ENCODE data around the gene APCDD1L. TPM values are rescaled to one million over a fixed set of nuclear protein-coding genes. Genes with fewer than 3 reads are reported as not detected.

APCDD1L gene
- total RNA-seq, 2 experiments from 2014 or later: not detected

GRCh38 chr20:58469616-58470015 lies 45.6 kb downstream of the APCDD1L start:
- no peak overlapping the region for H3K27ac Mint-ChIP-seq
- no peaks in the 10 kb centered on the region for H3K36me3 Mint-ChIP-seq (ENCODE audit: low read depth)
- H3K4me3 Mint-ChIP-seq: no peak overlapping the region
- CTCF ChIA-PET: no interaction called here
- POLR2A ChIA-PET: interaction anchor here (0.7 kb wide), 1 partner anchor 1127 kb away, joined by 3 read pairs; no protein-coding TSS in a partner anchor
- H3K9me3 Mint-ChIP-seq: no peaks in the 10 kb centered on the region
- ATAC-seq (no peak), DNase-seq (no peak)
- no peaks in the 10 kb centered on the region for H3K4me1 Mint-ChIP-seq (ENCODE audit: low read depth)
- intact Hi-C loops (cut with micrococcal nuclease): no loop called here
- H3K27me3 Mint-ChIP-seq: no peaks in the 10 kb centered on the region
- no peak for TF ChIP-seq CTCF (IDR thresholded peaks at IDR 0.05)

GRCh38 chr20:58467572-58468527 lies 47.3 kb downstream of the APCDD1L start:
- DNase-seq (no peak), ATAC-seq (no peak)
- CTCF ChIA-PET: no interaction called here
- no peaks in the 10 kb centered on the region for H3K27me3 Mint-ChIP-seq
- POLR2A ChIA-PET: interaction anchor here (0.7 kb wide), 1 partner anchor 98 kb away, joined by 3 read pairs; no protein-coding TSS in a partner anchor
- H3K4me1 Mint-ChIP-seq (ENCODE audit: low read depth): no peaks in the 10 kb centered on the region
- no peak for TF ChIP-seq CTCF (IDR thresholded peaks at IDR 0.05)
- H3K36me3 Mint-ChIP-seq (ENCODE audit: low read depth): no peaks in the 10 kb centered on the region
- no peak overlapping the region for H3K4me3 Mint-ChIP-seq
- H3K9me3 Mint-ChIP-seq: no peaks in the 10 kb centered on the region
- intact Hi-C loops (cut with micrococcal nuclease): no loop called here
- H3K27ac Mint-ChIP-seq: no peak overlapping the region

- intact Hi-C loops (cut with micrococcal nuclease): no loop called here
- no peaks in the 10 kb centered on the region for H3K27me3 Mint-ChIP-seq
- no peaks in the 10 kb centered on the region for H3K4me1 Mint-ChIP-seq (ENCODE audit: low read depth)
- POLR2A ChIA-PET: no interaction called here
- H3K27ac Mint-ChIP-seq: no peak overlapping the region
- ATAC-seq (no peak), DNase-seq (no peak)
- no peaks in the 10 kb centered on the region for H3K36me3 Mint-ChIP-seq (ENCODE audit: low read depth)
- no peak for TF ChIP-seq CTCF (IDR thresholded peaks at IDR 0.05)
- no peaks in the 10 kb centered on the region for H3K9me3 Mint-ChIP-seq
- no peak overlapping the region for H3K4me3 Mint-ChIP-seq
- CTCF ChIA-PET: no interaction called here
Observed at GRCh38 chr20:58466729-58467571, 48.2 kb downstream of the APCDD1L start.

GRCh38 chr20:58466095-58466708 lies 49.0 kb downstream of the APCDD1L start:
- no peak for DNase-seq
- ChIA-PET POLR2A (no interaction called here), CTCF (no interaction called here)
- intact Hi-C loops (cut with micrococcal nuclease): no loop called here
- no peak overlapping the region for H3K27ac Mint-ChIP-seq
- no peak overlapping the region for H3K4me3 Mint-ChIP-seq
- no peaks in the 10 kb centered on the region for H3K27me3 Mint-ChIP-seq
- H3K36me3 Mint-ChIP-seq (ENCODE audit: low read depth): no peaks in the 10 kb centered on the region
- ATAC-seq: no peak
- no peaks in the 10 kb centered on the region for H3K4me1 Mint-ChIP-seq (ENCODE audit: low read depth)
- no peaks in the 10 kb centered on the region for H3K9me3 Mint-ChIP-seq
- no peak for TF ChIP-seq CTCF (IDR thresholded peaks at IDR 0.05)

Measured in activated CD8-positive, alpha-beta T cell treated with anti-CD3 and anti-CD28 coated beads for 36 hours (primary cell).